Measurements from ENCODE around the gene KIF21B. TPM values are rescaled to one million over a fixed set of nuclear protein-coding genes. Genes with fewer than 3 reads are reported as not detected.

The KIF21B gene
- total and polyA plus RNA-seq, 2 of the 4 experiments (the other 2 are of a cell fraction) = 0.36 to 0.55 TPM

DNA sequence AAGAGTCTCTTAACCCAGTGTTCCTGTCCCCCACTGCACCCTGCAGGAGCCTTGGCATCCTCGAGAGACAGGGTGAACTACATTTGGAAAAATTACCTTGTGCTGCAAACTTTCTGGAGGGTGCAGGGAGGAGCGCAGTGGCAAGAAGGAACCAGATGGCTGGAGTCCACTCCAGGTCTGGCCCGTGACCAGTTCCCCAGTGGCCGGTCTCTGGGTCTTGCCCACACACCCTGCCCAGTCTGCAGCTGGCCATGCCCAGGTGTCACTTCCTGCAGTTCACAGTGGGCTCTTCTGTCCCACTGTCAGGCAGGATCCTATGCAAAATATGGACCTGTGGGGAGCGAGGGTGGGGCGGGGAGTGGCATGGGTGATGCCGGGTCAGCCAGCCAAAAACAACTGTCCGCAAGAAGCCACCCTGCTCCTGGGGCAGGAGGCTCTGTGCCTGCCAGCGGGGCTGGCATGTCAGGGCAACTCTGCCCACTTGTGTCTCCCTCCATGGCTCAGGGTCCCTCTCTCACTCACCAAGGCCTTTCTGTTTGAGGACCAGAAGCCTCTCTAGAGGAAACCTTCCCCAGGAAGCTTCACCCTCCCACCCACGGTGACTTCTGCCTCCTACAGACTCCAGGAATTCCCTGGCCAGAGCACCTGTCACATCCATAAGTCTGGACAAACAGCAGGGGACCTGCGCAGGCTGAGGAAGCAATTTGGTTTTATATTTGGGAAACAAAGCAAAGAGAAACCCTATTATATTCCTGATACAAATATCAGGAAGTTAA lies 55.6 kb downstream of the KIF21B start (continued):
- TF ChIP-seq ELK1 (IDR thresholded peaks at IDR 0.05; ENCODE audit: borderline replicate concordance, low read depth, low read length) (no peak), CEBPB (IDR thresholded peaks at IDR 0.05; ENCODE audit: low read depth, low read length) (no peak), CHD1 (IDR thresholded peaks at IDR 0.05; ENCODE audit: low read depth, low read length) (no peak)

GRCh38 chr1:200966934-200967333 lies 56.6 kb downstream of the KIF21B start:
- dilution Hi-C loops (cut with HindIII; ENCODE audit: low sequenced_read_pairs, unreplicated experiment) (no loop called here), intact Hi-C loops (cut with micrococcal nuclease) (no loop called here), in situ Hi-C loops (cut with MboI; ENCODE audit: low sequenced_read_pairs) (no loop called here)
- Histone ChIP-seq H3K23ac (ENCODE audit: low read depth, low read length) (no peak overlapping the region), H3K79me1 (ENCODE audit: low read depth in 1 of 2, low read length in 2 of 2) (no peaks in the 10 kb centered on the region), H3K9me3 (ENCODE audit: control insufficient read depth, insufficient read depth, low read length) (no peaks in the 10 kb centered on the region), H3K27me3 (ENCODE audit: control insufficient read depth, insufficient read depth, low read length) (peaks cover 19% of the 10 kb centered on the region), H2AK9ac (replicated peaks; ENCODE audit: low read depth, low read length, poor library complexity) (no peak overlapping the region), H3K4ac (ENCODE audit: low read depth, low read length) (no peak overlapping the region), H3K27ac (ENCODE audit: insufficient read depth, low read length) (no peak overlapping the region), H3K18ac (ENCODE audit: low read depth, low read length) (no peak overlapping the region), H3K36me3 (ENCODE audit: control insufficient read depth, insufficient read depth, low read length) (no peaks in the 10 kb centered on the region), H2AK5ac (ENCODE audit: low read depth, low read length) (no peak overlapping the region), H4K8ac (ENCODE audit: low read depth in 2 of 2, low read length in 2 of 2) (no peak overlapping the region), H3K9ac (ENCODE audit: low read depth, low read length) (no peak overlapping the region), H3K4me3 (ENCODE audit: insufficient read depth, low read depth, low read length) (no peak overlapping the region), H4K91ac (ENCODE audit: insufficient read depth, low read depth, low read length) (no peak overlapping the region), H3K9me1 (ENCODE audit: insufficient read depth, low read length) (no peaks in the 10 kb centered on the region), H2BK15ac (ENCODE audit: low read depth, low read length) (no peak overlapping the region), H2BK120ac (ENCODE audit: low read depth, low read length) (no peak overlapping the region), H3K4me1 (ENCODE audit: control insufficient read depth, insufficient read depth, low read length) (no peaks in the 10 kb centered on the region), H2BK20ac (ENCODE audit: low read depth, low read length) (no peak overlapping the region), H2BK5ac (ENCODE audit: low read depth, low read length, poor library complexity, severe bottlenecking) (no peak overlapping the region), H4K20me1 (ENCODE audit: insufficient read depth, low read length) (no peaks in the 10 kb centered on the region), H2AFZ (replicated peaks; ENCODE audit: low read length, poor library complexity) (no peak overlapping the region), H3K14ac (replicated peaks; ENCODE audit: low read depth, low read length) (no peak overlapping the region), H3K4me2 (ENCODE audit: low read depth, low read length) (no peak overlapping the region), H3K56ac (ENCODE audit: extremely low read depth, insufficient read depth, low read length) (no peak overlapping the region), H4K5ac (ENCODE audit: low read depth, low read length) (no peak overlapping the region)
- DNase-seq (no peak), ATAC-seq (ENCODE audit: low read depth) (no peak)
- POLR2A ChIA-PET (ENCODE audit: unreplicated experiment) = no interaction called here
- BruUV-seq (replicated peaks) = no TSS peak
- CTCF ChIA-PET = no interaction called here
- no CpG with 5 or more reads among the region's 2 CpGs for WGBS, 2 experiments (ENCODE audit: extremely low coverage in 2 of 2, insufficient read length in 1 of 2)
- TF ChIP-seq RAD21 (IDR thresholded peaks at IDR 0.05; ENCODE audit: low read length) = no peak
- no peak for TF ChIP-seq FOS (IDR thresholded peaks at IDR 0.05; ENCODE audit: low read depth, low read length)
- TF ChIP-seq CHD1 (IDR thresholded peaks at IDR 0.05; ENCODE audit: low read depth, low read length) = no peak
- no peak for TF ChIP-seq USF2 (IDR thresholded peaks at IDR 0.05; ENCODE audit: low read depth, low read length)
- no peak for TF ChIP-seq SMC3 (IDR thresholded peaks at IDR 0.05; ENCODE audit: low read depth, low read length)
- TF ChIP-seq MXI1 (IDR thresholded peaks at IDR 0.05; ENCODE audit: borderline replicate concordance, low read depth, low read length) = no peak
- TF ChIP-seq MAFK (IDR thresholded peaks at IDR 0.05; ENCODE audit: low read depth, low read length) = no peak
- TF ChIP-seq NFE2L2 (IDR thresholded peaks at IDR 0.05; ENCODE audit: low read depth, low read length) = no peak
- TF ChIP-seq, protein P1, sequence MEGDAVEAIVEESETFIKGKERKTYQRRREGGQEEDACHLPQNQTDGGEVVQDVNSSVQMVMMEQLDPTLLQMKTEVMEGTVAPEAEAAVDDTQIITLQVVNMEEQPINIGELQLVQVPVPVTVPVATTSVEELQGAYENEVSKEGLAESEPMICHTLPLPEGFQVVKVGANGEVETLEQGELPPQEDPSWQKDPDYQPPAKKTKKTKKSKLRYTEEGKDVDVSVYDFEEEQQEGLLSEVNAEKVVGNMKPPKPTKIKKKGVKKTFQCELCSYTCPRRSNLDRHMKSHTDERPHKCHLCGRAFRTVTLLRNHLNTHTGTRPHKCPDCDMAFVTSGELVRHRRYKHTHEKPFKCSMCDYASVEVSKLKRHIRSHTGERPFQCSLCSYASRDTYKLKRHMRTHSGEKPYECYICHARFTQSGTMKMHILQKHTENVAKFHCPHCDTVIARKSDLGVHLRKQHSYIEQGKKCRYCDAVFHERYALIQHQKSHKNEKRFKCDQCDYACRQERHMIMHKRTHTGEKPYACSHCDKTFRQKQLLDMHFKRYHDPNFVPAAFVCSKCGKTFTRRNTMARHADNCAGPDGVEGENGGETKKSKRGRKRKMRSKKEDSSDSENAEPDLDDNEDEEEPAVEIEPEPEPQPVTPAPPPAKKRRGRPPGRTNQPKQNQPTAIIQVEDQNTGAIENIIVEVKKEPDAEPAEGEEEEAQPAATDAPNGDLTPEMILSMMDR (conservative IDR thresholded peaks at IDR 0.05; ENCODE audit: low read depth, low read length) = no peak
- TF ChIP-seq ELK1 (IDR thresholded peaks at IDR 0.05; ENCODE audit: borderline replicate concordance, low read depth, low read length) = no peak

Measured in IMR-90 (cell line).